Vagina (tissue), 2 donors: Measurements from ENCODE around the gene DEFB124.

Experiments
- CTCF ChIP-seq, 3 experiments: fragments of 450-650 bp in 2 of 3; fragments of 200-600 bp in 1 of 3; sonication (generic) in 1 of 3; IDR thresholded peaks; one replicate each; pipeline ENCODE4 v1.5.1; 2017 to 2019; ENCODE audit warnings: antibody characterized with exemption in 3 of 3, mild to moderate bottlenecking in 2 of 3, moderate library complexity in 2 of 3
- POLR2A ChIP-seq, 2 donors: fragments of 450-650 bp; IDR thresholded peaks; one replicate each; pipeline ENCODE4 v1.6.1; 2017; ENCODE audit warnings: antibody characterized with exemption in 2 of 2, mild to moderate bottlenecking in 2 of 2, moderate library complexity in 2 of 2

- TF ChIP-seq CTCF (IDR thresholded peaks at IDR 0.05) (no peak), POLR2A (IDR thresholded peaks at IDR 0.05) (no peak)
Measured at GRCh38 chr20:31476643-31477215, 1.8 kb upstream of the DEFB124 start.
